K562 (cell line): ENCODE data around the gene EZH2. TPM values are rescaled to one million over a fixed set of nuclear protein-coding genes. Genes with fewer than 3 reads are reported as not detected.

ENCODE experiments used
- CAMTA2 ChIP-seq: fragments of 250-450 bp; sonication (Bioruptor Pico); conservative IDR thresholded peaks from 2 replicates; pipeline ENCODE4 v1.5.1; 2022
- CBX2 ChIP-seq: fragments of 200-600 bp; sonication (generic); IDR thresholded peaks from one replicate; pipeline ENCODE4 v1.6.1; 2012; ENCODE audit warnings: mild to moderate bottlenecking, low read length, inconsistent platforms; ENCODE audit not compliant: insufficient read depth, poor library complexity, severe bottlenecking
- DMBX1 ChIP-seq: fragments of 250-450 bp; sonication (Bioruptor Pico); IDR thresholded peaks from 2 replicates; pipeline ENCODE4 v1.8.0; 2022; ENCODE audit warnings: inconsistent platforms, mild to moderate bottlenecking, moderate library complexity, borderline replicate concordance
- ELF1 ChIP-seq: fragments of 200-800 bp; sonication (Bioruptor generic); IDR thresholded peaks from 2 replicates; pipeline ENCODE4 v1.6.1; 2016; ENCODE audit warnings: missing genetic modification characterization, missing compliant biosample characterization
- FOS ChIP-seq: IDR thresholded peaks from 3 replicates; pipeline ENCODE4 v1.6.1; 2011; ENCODE audit not compliant: insufficient read length; ENCODE audit errors: extremely low read depth
- HDAC1 ChIP-seq, 2 experiments: fragments of 450-650 bp; IDR thresholded peaks; 2 replicates each; pipeline ENCODE4 v1.6.1; 2016 to 2017; ENCODE audit warnings: inconsistent platforms in 1 of 2, mild to moderate bottlenecking in 1 of 2, moderate library complexity in 1 of 2
- IFI16 ChIP-seq: fragments of 250-450 bp; sonication (Bioruptor Pico); IDR thresholded peaks from 2 replicates; pipeline ENCODE4 v2.1.2; 2022; ENCODE audit warnings: mild to moderate bottlenecking, inconsistent platforms
- KAT8 ChIP-seq: fragments of 450-650 bp; IDR thresholded peaks from 2 replicates; pipeline ENCODE4 v1.6.1; 2016; ENCODE audit warnings: low read depth, mild to moderate bottlenecking
- NR2C1 ChIP-seq, 2 experiments: fragments of 450-650 bp; IDR thresholded peaks; 2 replicates each; pipeline ENCODE4 v1.6.1; 2017; ENCODE audit warnings: mild to moderate bottlenecking in 2 of 2, antibody characterized with exemption in 1 of 2, inconsistent platforms in 1 of 2, missing compliant biosample characterization in 1 of 2, missing genetic modification characterization in 1 of 2
- RBM34 ChIP-seq: fragments of 200-400 bp; formaldehyde crosslinking; IDR thresholded peaks from 2 replicates; pipeline ENCODE4 v1.6.1; 2018; ENCODE audit warnings: low read length, borderline replicate concordance; ENCODE audit not compliant: insufficient read depth
- SMAD2 ChIP-seq: fragments of 150-350 bp; IDR thresholded peaks from 2 replicates; pipeline ENCODE4 v1.6.1; 2014; ENCODE audit warnings: low read depth, mild to moderate bottlenecking, low read length
- SMARCA5 ChIP-seq: fragments of 450-650 bp; IDR thresholded peaks from 2 replicates; pipeline ENCODE4 v1.6.1; 2016
- SMARCB1 ChIP-seq: IDR thresholded peaks from 2 replicates; pipeline ENCODE4 v1.6.1; 2011; ENCODE audit warnings: improper control_type of control experiment, low read depth; ENCODE audit not compliant: insufficient read length
- TEAD4 ChIP-seq, 2 experiments: sonication (generic) in 1 of 2; formaldehyde crosslinking in 1 of 2; IDR thresholded peaks; 2 replicates each; pipeline versions ENCODE4 v1.6.1 to v1.8.0; 2012 to 2022; ENCODE audit warnings: borderline replicate concordance in 1 of 2, inconsistent platforms in 1 of 2, low read length in 1 of 2, mild to moderate bottlenecking in 1 of 2, missing genetic modification reagents in 1 of 2
- ZNF197 ChIP-seq: fragments of 200-800 bp; sonication (Bioruptor generic); IDR thresholded peaks from 2 replicates; pipeline ENCODE4 v1.6.1; 2016; ENCODE audit warnings: low read depth, missing genetic modification characterization, missing compliant biosample characterization
- ZNF436 ChIP-seq: fragments of 250-450, 450-650 bp; sonication (Bioruptor Pico); formaldehyde crosslinking; IDR thresholded peaks from 2 replicates; pipeline ENCODE4 v1.7.0; 2020; ENCODE audit warnings: mild to moderate bottlenecking
- ZNF507 ChIP-seq: conservative IDR thresholded peaks from 2 replicates; pipeline ENCODE4 v1.6.1; 2017; ENCODE audit warnings: missing genetic modification characterization, missing compliant biosample characterization
- polyA plus RNA-seq, 8 experiments: library from polyadenylated mRNA; depleted of rRNA in 4 of 8; stranded (reverse) in 5 of 8; unstranded in 3 of 8; fragments of >200 nt; fragmentation: Nextera tagmentation in 2 of 8; fragmentation: Illumina TruSeq in 1 of 8; extraction: Ambion mirVana in 2 of 8; extraction: Trizol in 1 of 8; gene quantifications; 2 replicates each; pipeline versions ENCODE4 v1.2.1 to v1.2.3, GENCODE V29; 2011 to 2014; ENCODE audit warnings: inconsistent platforms in 1 of 8, missing spikeins in 1 of 8
- total RNA-seq, 7 experiments: library from RNA; depleted of rRNA in 6 of 7; stranded (reverse); fragments of >200 nt in 6 of 7; fragmentation: Illumina TruSeq in 2 of 7; extraction: Trizol in 2 of 7; gene quantifications; 2 replicates each; pipeline versions ENCODE4 v1.2.1 to v1.2.3, GENCODE V29; 2011 to 2021; ENCODE audit warnings: low replicate concordance in 1 of 7
- TF ChIP-seq, protein P1 (sequence below): fragments of 150-350 bp; conservative IDR thresholded peaks from 2 replicates; pipeline ENCODE4 v1.6.1; 2014; ENCODE audit warnings: low read length
- TF ChIP-seq, protein P2 (sequence below): fragments of 450-650 bp; IDR thresholded peaks from 2 replicates; pipeline ENCODE4 v1.6.1; 2016; ENCODE audit warnings: low read depth, mild to moderate bottlenecking, moderate library complexity
- TF ChIP-seq, protein P3 (sequence below), 2 experiments: fragments of 450-650 bp; IDR thresholded peaks; 2 replicates each; pipeline ENCODE4 v1.6.1; 2018; ENCODE audit warnings: mild to moderate bottlenecking in 2 of 2, low read depth in 1 of 2; ENCODE audit not compliant: partially characterized antibody in 2 of 2
- TF ChIP-seq, protein P4 (sequence below): fragments of 250-450 bp; sonication (Bioruptor Pico); IDR thresholded peaks from 2 replicates; pipeline ENCODE4 v1.8.0; 2021; ENCODE audit warnings: mild to moderate bottlenecking, moderate library complexity

The EZH2 gene
- total and polyA plus RNA-seq, 9 of the 15 experiments (the other 6 are each of a cell fraction or from before 2014, with no cell fraction given) = 48.7 to 175 (median 98.6) TPM

DNA sequence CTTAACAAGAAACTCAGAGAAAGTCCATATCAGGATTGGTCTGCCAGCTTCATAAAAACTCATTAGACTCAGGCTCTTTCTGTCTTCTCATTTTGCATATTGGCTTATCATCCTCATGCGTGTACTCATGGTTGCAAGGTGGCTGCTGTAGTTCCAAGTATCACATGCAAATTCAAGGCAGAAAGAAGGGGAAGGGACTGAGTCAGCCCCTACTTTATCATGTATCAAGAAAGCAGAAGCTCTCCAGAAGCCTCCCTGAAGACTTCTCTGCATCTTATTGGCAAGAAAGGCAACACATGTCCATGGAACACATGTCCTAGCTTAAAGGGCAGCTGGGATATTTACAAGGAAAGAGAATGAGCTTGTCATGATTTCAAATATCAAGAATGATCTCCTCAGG is 19.4 kb upstream of the EZH2 start (continued):
- TF ChIP-seq TEAD4 (IDR thresholded peaks at IDR 0.05; ENCODE audit: low read length) (no peak), TEAD4 (CRISPR knock-in tag; IDR thresholded peaks at IDR 0.05; ENCODE audit: borderline replicate concordance) (no peak), NR2C1 (IDR thresholded peaks at IDR 0.05) (no peak), NR2C1 (tag; IDR thresholded peaks at IDR 0.05) (no peak), ELF1 (tag) (no peak), SMAD2 (no peak), IFI16 (no peak), CBX2 (no peak), HDAC1 (IDR thresholded peaks at IDR 0.05) (no peak), SMARCA5 (peak; percentile 58; the same call in 1 of the 2 replicates), ZNF507 (tag) (no peak), ZNF197 (CRISPR knock-in tag) (no peak), FOS (no peak), ZNF436 (CRISPR knock-in tag) (no peak), CAMTA2 (CRISPR knock-in tag) (no peak), KAT8 (no peak), DMBX1 (CRISPR knock-in tag) (no peak), SMARCB1 (no peak), RBM34 (no peak)
- TF ChIP-seq, protein P1, sequence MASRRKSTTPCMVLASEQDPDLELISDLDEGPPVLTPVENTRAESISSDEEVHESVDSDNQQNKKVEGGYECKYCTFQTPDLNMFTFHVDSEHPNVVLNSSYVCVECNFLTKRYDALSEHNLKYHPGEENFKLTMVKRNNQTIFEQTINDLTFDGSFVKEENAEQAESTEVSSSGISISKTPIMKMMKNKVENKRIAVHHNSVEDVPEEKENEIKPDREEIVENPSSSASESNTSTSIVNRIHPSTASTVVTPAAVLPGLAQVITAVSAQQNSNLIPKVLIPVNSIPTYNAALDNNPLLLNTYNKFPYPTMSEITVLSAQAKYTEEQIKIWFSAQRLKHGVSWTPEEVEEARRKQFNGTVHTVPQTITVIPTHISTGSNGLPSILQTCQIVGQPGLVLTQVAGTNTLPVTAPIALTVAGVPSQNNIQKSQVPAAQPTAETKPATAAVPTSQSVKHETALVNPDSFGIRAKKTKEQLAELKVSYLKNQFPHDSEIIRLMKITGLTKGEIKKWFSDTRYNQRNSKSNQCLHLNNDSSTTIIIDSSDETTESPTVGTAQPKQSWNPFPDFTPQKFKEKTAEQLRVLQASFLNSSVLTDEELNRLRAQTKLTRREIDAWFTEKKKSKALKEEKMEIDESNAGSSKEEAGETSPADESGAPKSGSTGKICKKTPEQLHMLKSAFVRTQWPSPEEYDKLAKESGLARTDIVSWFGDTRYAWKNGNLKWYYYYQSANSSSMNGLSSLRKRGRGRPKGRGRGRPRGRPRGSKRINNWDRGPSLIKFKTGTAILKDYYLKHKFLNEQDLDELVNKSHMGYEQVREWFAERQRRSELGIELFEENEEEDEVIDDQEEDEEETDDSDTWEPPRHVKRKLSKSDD = no peak
- TF ChIP-seq, protein P2, sequence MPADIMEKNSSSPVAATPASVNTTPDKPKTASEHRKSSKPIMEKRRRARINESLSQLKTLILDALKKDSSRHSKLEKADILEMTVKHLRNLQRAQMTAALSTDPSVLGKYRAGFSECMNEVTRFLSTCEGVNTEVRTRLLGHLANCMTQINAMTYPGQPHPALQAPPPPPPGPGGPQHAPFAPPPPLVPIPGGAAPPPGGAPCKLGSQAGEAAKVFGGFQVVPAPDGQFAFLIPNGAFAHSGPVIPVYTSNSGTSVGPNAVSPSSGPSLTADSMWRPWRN = no peak
- TF ChIP-seq, protein P3, sequence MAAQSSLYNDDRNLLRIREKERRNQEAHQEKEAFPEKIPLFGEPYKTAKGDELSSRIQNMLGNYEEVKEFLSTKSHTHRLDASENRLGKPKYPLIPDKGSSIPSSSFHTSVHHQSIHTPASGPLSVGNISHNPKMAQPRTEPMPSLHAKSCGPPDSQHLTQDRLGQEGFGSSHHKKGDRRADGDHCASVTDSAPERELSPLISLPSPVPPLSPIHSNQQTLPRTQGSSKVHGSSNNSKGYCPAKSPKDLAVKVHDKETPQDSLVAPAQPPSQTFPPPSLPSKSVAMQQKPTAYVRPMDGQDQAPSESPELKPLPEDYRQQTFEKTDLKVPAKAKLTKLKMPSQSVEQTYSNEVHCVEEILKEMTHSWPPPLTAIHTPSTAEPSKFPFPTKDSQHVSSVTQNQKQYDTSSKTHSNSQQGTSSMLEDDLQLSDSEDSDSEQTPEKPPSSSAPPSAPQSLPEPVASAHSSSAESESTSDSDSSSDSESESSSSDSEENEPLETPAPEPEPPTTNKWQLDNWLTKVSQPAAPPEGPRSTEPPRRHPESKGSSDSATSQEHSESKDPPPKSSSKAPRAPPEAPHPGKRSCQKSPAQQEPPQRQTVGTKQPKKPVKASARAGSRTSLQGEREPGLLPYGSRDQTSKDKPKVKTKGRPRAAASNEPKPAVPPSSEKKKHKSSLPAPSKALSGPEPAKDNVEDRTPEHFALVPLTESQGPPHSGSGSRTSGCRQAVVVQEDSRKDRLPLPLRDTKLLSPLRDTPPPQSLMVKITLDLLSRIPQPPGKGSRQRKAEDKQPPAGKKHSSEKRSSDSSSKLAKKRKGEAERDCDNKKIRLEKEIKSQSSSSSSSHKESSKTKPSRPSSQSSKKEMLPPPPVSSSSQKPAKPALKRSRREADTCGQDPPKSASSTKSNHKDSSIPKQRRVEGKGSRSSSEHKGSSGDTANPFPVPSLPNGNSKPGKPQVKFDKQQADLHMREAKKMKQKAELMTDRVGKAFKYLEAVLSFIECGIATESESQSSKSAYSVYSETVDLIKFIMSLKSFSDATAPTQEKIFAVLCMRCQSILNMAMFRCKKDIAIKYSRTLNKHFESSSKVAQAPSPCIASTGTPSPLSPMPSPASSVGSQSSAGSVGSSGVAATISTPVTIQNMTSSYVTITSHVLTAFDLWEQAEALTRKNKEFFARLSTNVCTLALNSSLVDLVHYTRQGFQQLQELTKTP (IDR thresholded peaks at IDR 0.05; ENCODE audit: low read depth in 1 of 2, partially characterized antibody in 2 of 2) = no peak
- TF ChIP-seq, protein P4, sequence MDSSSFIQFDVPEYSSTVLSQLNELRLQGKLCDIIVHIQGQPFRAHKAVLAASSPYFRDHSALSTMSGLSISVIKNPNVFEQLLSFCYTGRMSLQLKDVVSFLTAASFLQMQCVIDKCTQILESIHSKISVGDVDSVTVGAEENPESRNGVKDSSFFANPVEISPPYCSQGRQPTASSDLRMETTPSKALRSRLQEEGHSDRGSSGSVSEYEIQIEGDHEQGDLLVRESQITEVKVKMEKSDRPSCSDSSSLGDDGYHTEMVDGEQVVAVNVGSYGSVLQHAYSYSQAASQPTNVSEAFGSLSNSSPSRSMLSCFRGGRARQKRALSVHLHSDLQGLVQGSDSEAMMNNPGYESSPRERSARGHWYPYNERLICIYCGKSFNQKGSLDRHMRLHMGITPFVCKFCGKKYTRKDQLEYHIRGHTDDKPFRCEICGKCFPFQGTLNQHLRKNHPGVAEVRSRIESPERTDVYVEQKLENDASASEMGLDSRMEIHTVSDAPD = no peak
